GM12891 (cell line): ENCODE measurements around the gene HOXA13.

Experiments used
- POLR2A ChIP-seq: IDR thresholded peaks from 2 replicates; pipeline ENCODE4 v1.6.1; 2011; ENCODE audit warnings: low read depth, low read length, control low read depth
- POLR2AphosphoS5 ChIP-seq: IDR thresholded peaks from 2 replicates; pipeline ENCODE4 v1.6.1; 2011; ENCODE audit warnings: low read depth, low read length, control low read depth

- no peak for TF ChIP-seq POLR2A
- no peak for TF ChIP-seq POLR2AphosphoS5
Observed at GRCh38 chr7:27201580-27202017, 1.7 kb upstream of the HOXA13 start.
